ENCODE measurements around the gene UHRF2.

UHRF2 gene

GRCh38 chr9:6461619-6462018 lies 48.6 kb downstream of the UHRF2 start:
- Histone ChIP-seq H2BK5ac (ENCODE audit: low read depth, low read length, poor library complexity) (no peak overlapping the region), H4K91ac (ENCODE audit: low read depth, low read length) (no peak overlapping the region), H3K79me1 (ENCODE audit: low read length) (no peaks in the 10 kb centered on the region), H3K4me3 (ENCODE audit: low read depth, low read length) (no peak overlapping the region), H3K9ac (ENCODE audit: low read length) (no peak overlapping the region), H3K4ac (ENCODE audit: low read depth, low read length) (no peak overlapping the region), H3K4me1 (ENCODE audit: control insufficient read depth in 1 of 2, insufficient read depth in 2 of 2, low read length in 2 of 2) (no peaks in the 10 kb centered on the region), H3K9me3 (ENCODE audit: insufficient read depth, low read depth, low read length) (no peaks in the 10 kb centered on the region), H3K4me2 (ENCODE audit: low read length) (no peak overlapping the region), H3K27me3 (ENCODE audit: insufficient read depth, low read length) (no peaks in the 10 kb centered on the region), H2BK12ac (ENCODE audit: low read length) (no peak overlapping the region), H3K23ac (ENCODE audit: low read length) (no peak overlapping the region), H3K36me3 (ENCODE audit: control insufficient read depth in 1 of 2, insufficient read depth in 2 of 2, low read length in 2 of 2) (peaks cover 2 to 3% of the 10 kb centered on the region in 2 experiments), H3K14ac (ENCODE audit: low read length) (no peak overlapping the region), H2AK5ac (ENCODE audit: low read length) (no peak overlapping the region), H3K79me2 (ENCODE audit: control insufficient read depth, insufficient read depth, low read length, poor library complexity) (no peaks in the 10 kb centered on the region), H4K8ac (ENCODE audit: low read depth, low read length) (no peak overlapping the region), H2AFZ (ENCODE audit: insufficient read depth, low read length, poor library complexity) (no peak overlapping the region), H3K18ac (ENCODE audit: low read length) (no peak overlapping the region), H3K27ac (ENCODE audit: low read depth, low read length) (no peak overlapping the region), H4K12ac (ENCODE audit: low read depth, low read length) (no peak overlapping the region), H2BK120ac (ENCODE audit: insufficient read depth, low read length, poor library complexity) (no peak overlapping the region)
- DNase-seq, result no peak
- no CpG with 5 or more reads among the region's 3 CpGs for WGBS (ENCODE audit: extremely low coverage, insufficient coverage, insufficient read length)

- no peak overlapping the region for H2AFZ ChIP-seq (ENCODE audit: insufficient read depth, low read length, poor library complexity)
- H3K4ac ChIP-seq (ENCODE audit: low read depth, low read length), result no peak overlapping the region
- H3K9me3 ChIP-seq (ENCODE audit: insufficient read depth, low read depth, low read length), result no peaks in the 10 kb centered on the region
- no peak overlapping the region for H2BK5ac ChIP-seq (ENCODE audit: low read depth, low read length, poor library complexity)
- no peaks in the 10 kb centered on the region for H3K79me1 ChIP-seq (ENCODE audit: low read length)
- no peak overlapping the region for H3K4me3 ChIP-seq (ENCODE audit: low read depth, low read length)
- H2BK120ac ChIP-seq (ENCODE audit: insufficient read depth, low read length, poor library complexity), result no peak overlapping the region
- no peak overlapping the region for H3K27ac ChIP-seq (ENCODE audit: low read depth, low read length)
- H3K4me2 ChIP-seq (ENCODE audit: low read length), result no peak overlapping the region
- H4K12ac ChIP-seq (ENCODE audit: low read depth, low read length), result no peak overlapping the region
- DNase-seq, result no peak
- H3K23ac ChIP-seq (ENCODE audit: low read length), result no peak overlapping the region
- no peak overlapping the region for H2AK5ac ChIP-seq (ENCODE audit: low read length)
- no peaks in the 10 kb centered on the region for H3K27me3 ChIP-seq (ENCODE audit: insufficient read depth, low read length)
- WGBS (ENCODE audit: extremely low coverage, insufficient coverage, insufficient read length), result no CpG with 5 or more reads among the region's 6 CpGs
- no peak overlapping the region for H3K18ac ChIP-seq (ENCODE audit: low read length)
- no peak overlapping the region for H4K8ac ChIP-seq (ENCODE audit: low read depth, low read length)
- no peak overlapping the region for H3K9ac ChIP-seq (ENCODE audit: low read length)
- no peak overlapping the region for H3K14ac ChIP-seq (ENCODE audit: low read length)
- H3K4me1 ChIP-seq (ENCODE audit: control insufficient read depth in 1 of 2, insufficient read depth in 2 of 2, low read length in 2 of 2), result peaks cover 0 to 3% of the 10 kb centered on the region in 2 experiments
- no peaks in the 10 kb centered on the region for H3K79me2 ChIP-seq (ENCODE audit: control insufficient read depth, insufficient read depth, low read length, poor library complexity)
- H3K36me3 ChIP-seq (ENCODE audit: control insufficient read depth in 1 of 2, insufficient read depth in 2 of 2, low read length in 2 of 2), result peaks cover 0 to 5% of the 10 kb centered on the region in 2 experiments
- H4K91ac ChIP-seq (ENCODE audit: low read depth, low read length), result no peak overlapping the region
- H2BK12ac ChIP-seq (ENCODE audit: low read length), result no peak overlapping the region
Observed at GRCh38 chr9:6467006-6467625, 54.1 kb downstream of the UHRF2 start.

- H2BK120ac ChIP-seq (ENCODE audit: insufficient read depth, low read length, poor library complexity), result no peak overlapping the region
- no CpG with 5 or more reads among the region's 2 CpGs for WGBS (ENCODE audit: extremely low coverage, insufficient coverage, insufficient read length)
- no peak overlapping the region for H2BK5ac ChIP-seq (ENCODE audit: low read depth, low read length, poor library complexity)
- no peak overlapping the region for H3K14ac ChIP-seq (ENCODE audit: low read length)
- no peak overlapping the region for H3K4ac ChIP-seq (ENCODE audit: low read depth, low read length)
- H3K36me3 ChIP-seq (ENCODE audit: control insufficient read depth in 1 of 2, insufficient read depth in 2 of 2, low read length in 2 of 2), result peaks cover 0 to 2% of the 10 kb centered on the region in 2 experiments
- H3K27ac ChIP-seq (ENCODE audit: low read depth, low read length), result no peak overlapping the region
- H3K9me3 ChIP-seq (ENCODE audit: insufficient read depth, low read depth, low read length), result no peaks in the 10 kb centered on the region
- no peaks in the 10 kb centered on the region for H3K79me2 ChIP-seq (ENCODE audit: control insufficient read depth, insufficient read depth, low read length, poor library complexity)
- H2AFZ ChIP-seq (ENCODE audit: insufficient read depth, low read length, poor library complexity), result no peak overlapping the region
- H3K79me1 ChIP-seq (ENCODE audit: low read length), result no peaks in the 10 kb centered on the region
- H3K9ac ChIP-seq (ENCODE audit: low read length), result no peak overlapping the region
- H3K4me1 ChIP-seq (ENCODE audit: control insufficient read depth in 1 of 2, insufficient read depth in 2 of 2, low read length in 2 of 2), result peaks cover 0 to 3% of the 10 kb centered on the region in 2 experiments
- no peak overlapping the region for H3K18ac ChIP-seq (ENCODE audit: low read length)
- no peak overlapping the region for H3K23ac ChIP-seq (ENCODE audit: low read length)
- no peak overlapping the region for H4K12ac ChIP-seq (ENCODE audit: low read depth, low read length)
- H4K8ac ChIP-seq (ENCODE audit: low read depth, low read length), result no peak overlapping the region
- H3K4me3 ChIP-seq (ENCODE audit: low read depth, low read length), result no peak overlapping the region
- H4K91ac ChIP-seq (ENCODE audit: low read depth, low read length), result no peak overlapping the region
- no peak overlapping the region for H3K4me2 ChIP-seq (ENCODE audit: low read length)
- H2AK5ac ChIP-seq (ENCODE audit: low read length), result no peak overlapping the region
- H3K27me3 ChIP-seq (ENCODE audit: insufficient read depth, low read length), result no peaks in the 10 kb centered on the region
- no peak overlapping the region for H2BK12ac ChIP-seq (ENCODE audit: low read length)
- no peak for DNase-seq
Observed at GRCh38 chr9:6471231-6471850, 58.3 kb downstream of the UHRF2 start.

- WGBS (ENCODE audit: extremely low coverage, insufficient coverage, insufficient read length), result no CpG with 5 or more reads among the region's 2 CpGs
- no peaks in the 10 kb centered on the region for H3K79me1 ChIP-seq (ENCODE audit: low read length)
Observed at GRCh38 chr9:6473151-6473550, 60.2 kb downstream of the UHRF2 start.

More at GRCh38 chr9:6473151-6473550, 60.2 kb downstream of the UHRF2 start:
- Histone ChIP-seq H3K4me3 (ENCODE audit: low read depth, low read length) (no peak overlapping the region), H4K8ac (ENCODE audit: low read depth, low read length) (no peak overlapping the region), H4K12ac (ENCODE audit: low read depth, low read length) (no peak overlapping the region), H3K36me3 (ENCODE audit: control insufficient read depth in 1 of 2, insufficient read depth in 2 of 2, low read length in 2 of 2) (peaks cover 0 to 6% of the 10 kb centered on the region in 2 experiments), H4K91ac (ENCODE audit: low read depth, low read length) (no peak overlapping the region), H3K23ac (ENCODE audit: low read length) (no peak overlapping the region), H2BK120ac (ENCODE audit: insufficient read depth, low read length, poor library complexity) (no peak overlapping the region), H2BK12ac (ENCODE audit: low read length) (no peak overlapping the region), H3K9me3 (ENCODE audit: insufficient read depth, low read depth, low read length) (no peaks in the 10 kb centered on the region), H3K79me2 (ENCODE audit: control insufficient read depth, insufficient read depth, low read length, poor library complexity) (no peaks in the 10 kb centered on the region), H2AFZ (ENCODE audit: insufficient read depth, low read length, poor library complexity) (no peak overlapping the region), H3K4me1 (ENCODE audit: control insufficient read depth in 1 of 2, insufficient read depth in 2 of 2, low read length in 2 of 2) (peaks cover 0 to 3% of the 10 kb centered on the region in 2 experiments), H3K14ac (ENCODE audit: low read length) (no peak overlapping the region), H3K4ac (ENCODE audit: low read depth, low read length) (no peak overlapping the region), H2BK5ac (ENCODE audit: low read depth, low read length, poor library complexity) (no peak overlapping the region), H3K27me3 (ENCODE audit: insufficient read depth, low read length) (no peaks in the 10 kb centered on the region), H3K27ac (ENCODE audit: low read depth, low read length) (no peak overlapping the region), H3K18ac (ENCODE audit: low read length) (no peak overlapping the region), H3K4me2 (ENCODE audit: low read length) (no peak overlapping the region), H2AK5ac (ENCODE audit: low read length) (no peak overlapping the region), H3K9ac (ENCODE audit: low read length) (no peak overlapping the region)
- no peak for DNase-seq

Measured in trophoblast cell (in vitro differentiated cells and primary cell).